Measurements from ENCODE around the gene ASCL2.

Gene ASCL2

GRCh38 chr11:2271327-2272227 lies 1.2 kb upstream of the ASCL2 start:
- DNase-seq = no peak

DNA sequence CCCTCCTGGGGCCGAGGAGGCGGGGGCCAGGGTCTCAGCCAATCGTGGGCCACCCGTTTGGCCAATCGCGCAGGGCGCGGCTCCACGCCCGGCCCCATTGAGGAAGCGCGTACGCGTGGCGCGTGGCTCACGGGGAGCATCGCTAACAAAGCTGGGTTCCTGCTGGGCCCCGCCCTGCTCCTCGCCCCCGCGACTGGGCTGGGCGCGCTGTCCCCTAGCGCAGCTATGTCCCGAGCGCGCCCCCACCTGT lies 614 bp upstream of the ASCL2 start:
- DNase-seq = peak; percentile 61 to 63

DNA sequence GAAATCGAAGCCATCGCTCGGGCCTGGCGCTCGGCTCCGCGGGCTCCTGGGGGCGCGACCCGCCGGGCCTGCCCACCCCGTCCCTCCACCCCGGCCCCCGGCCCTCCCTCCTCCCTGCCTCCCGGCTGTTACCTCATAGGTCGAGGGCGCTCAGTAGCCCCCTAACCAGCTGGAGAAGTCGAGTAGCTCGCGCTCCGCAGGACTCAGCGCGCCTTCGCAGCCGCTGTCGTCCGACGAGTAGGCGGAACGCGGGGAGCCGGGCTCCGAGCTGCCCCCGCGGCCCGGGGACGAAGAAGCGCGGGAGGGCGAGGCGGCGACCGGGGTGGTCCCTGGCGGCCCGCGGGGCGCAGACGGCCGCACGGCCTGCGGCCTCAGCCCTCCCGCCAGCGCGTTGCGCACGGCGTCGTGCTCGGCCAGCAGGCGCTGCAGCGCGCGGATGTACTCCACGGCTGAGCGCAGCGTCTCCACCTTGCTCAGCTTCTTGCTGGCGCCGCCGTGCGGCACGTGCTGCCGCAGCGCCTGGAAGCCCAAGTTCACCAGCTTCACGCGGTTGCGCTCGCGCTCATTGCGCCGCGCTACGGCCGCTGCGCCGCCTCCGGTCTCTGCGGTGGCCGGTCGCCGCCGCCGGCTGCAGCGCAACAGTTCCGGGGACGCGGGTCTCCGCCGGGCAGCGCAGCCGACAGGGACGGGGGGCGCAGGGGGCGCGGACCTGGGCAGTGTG lies 627 bp downstream of the ASCL2 start:
- DNase-seq = peak; percentile 30 to 39

GRCh38 chr11:2268729-2269600 lies 1.4 kb downstream of the ASCL2 start:
- DNase-seq = peak; percentile 82 to 91

DNA sequence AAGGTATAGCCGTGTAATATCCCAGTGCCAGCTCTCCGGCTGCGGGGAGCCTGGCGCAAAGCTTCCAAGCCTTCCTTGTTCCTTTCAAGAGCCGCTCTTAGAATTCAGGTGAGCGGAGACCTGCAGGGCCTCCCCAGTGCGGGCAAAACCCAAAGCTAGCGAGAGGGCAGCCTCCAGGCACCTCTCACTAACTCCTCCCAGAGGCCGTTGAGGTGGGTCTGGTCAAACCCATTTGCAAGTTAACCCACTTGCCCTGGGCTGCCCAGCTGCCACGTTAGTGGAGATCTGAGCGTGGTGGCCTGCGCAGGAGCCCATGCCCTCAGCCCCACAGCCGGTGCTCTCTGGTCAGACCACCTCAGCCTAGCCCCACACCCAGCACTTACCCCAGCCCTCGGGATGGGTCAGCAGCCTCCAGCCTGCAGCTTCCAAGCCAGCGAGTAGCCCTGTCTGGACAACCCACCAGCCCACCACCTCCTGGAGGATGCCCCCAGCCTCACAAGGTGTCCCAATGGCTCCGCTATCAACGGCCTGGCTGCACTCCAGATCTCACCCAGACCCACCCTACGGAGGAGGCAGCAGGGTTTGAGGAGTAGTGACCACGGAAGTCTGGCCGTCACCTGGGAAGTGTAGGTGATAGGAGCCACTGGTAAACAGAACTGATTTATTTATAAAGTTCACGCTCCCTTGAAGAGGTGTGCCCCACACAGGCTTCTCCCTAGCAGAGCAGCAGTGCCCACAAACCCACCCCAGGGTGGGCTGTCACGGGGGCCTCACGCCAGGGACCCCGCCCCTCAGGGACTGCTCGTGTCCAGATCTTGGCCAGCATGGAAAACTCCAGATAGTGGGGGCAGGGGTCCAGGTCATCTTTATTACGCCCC lies 2.3 kb downstream of the ASCL2 start:
- DNase-seq = no peak

GRCh38 chr11:2267306-2267850 lies 3.0 kb downstream of the ASCL2 start:
- DNase-seq = no peak

- no peak for DNase-seq
These were observed 3.6 kb downstream of the ASCL2 start for GRCh38 chr11:2266586-2267305.

DNA sequence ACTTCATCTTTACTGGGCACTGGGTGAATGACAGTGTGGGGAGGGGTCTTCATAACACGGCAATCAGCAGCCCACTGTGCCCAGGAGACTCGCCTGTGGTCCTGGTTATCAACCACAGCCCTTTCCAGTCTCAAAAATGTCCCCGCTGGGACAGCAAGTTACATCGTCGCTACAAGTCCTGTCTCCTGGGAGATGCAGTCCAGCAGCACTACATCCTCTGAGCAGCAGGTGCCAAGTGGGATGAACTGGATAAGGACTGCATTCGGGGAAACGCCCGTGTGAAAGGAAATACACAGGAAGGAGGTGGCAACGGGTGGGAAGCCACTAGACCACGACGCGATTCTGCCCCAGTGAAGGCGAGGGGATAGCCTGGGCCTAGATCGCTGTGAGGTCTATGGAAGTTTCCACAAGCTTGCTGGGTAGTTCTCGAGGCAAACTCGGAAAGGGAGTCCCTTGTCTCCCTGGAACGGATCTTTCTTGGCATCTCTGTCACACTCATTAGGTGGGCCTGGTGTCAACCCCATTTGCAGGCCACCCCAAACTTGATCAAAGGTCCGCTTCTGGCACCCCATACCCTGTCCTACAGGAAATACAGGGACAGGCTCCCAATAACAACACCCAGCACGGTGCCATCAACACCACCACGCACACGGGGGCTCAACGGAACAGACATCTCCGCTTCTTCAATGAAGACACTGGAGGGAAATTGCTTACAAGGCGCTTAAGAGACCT lies 4.4 kb downstream of the ASCL2 start:
- DNase-seq = no peak

DNA sequence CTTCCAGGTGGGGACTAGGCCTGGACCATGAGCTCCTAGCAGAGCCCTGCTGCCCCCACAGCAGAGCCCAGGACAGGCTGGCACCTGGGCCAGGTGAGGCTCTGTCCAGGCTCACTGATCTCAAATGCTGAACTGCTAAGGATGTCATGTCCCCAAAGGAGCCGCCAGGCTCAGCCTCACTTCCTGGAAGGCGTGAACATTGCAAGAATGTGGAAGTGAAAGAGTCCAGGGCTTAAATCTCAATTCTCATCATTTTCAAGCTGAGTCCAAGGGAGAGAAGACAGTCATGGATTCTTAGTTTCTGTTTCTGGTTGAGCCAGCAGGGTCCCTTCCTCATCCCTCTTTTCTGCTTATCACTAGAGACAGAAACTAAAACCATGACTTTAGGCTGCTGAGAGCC lies 5.0 kb downstream of the ASCL2 start:
- no peak for DNase-seq

DNA sequence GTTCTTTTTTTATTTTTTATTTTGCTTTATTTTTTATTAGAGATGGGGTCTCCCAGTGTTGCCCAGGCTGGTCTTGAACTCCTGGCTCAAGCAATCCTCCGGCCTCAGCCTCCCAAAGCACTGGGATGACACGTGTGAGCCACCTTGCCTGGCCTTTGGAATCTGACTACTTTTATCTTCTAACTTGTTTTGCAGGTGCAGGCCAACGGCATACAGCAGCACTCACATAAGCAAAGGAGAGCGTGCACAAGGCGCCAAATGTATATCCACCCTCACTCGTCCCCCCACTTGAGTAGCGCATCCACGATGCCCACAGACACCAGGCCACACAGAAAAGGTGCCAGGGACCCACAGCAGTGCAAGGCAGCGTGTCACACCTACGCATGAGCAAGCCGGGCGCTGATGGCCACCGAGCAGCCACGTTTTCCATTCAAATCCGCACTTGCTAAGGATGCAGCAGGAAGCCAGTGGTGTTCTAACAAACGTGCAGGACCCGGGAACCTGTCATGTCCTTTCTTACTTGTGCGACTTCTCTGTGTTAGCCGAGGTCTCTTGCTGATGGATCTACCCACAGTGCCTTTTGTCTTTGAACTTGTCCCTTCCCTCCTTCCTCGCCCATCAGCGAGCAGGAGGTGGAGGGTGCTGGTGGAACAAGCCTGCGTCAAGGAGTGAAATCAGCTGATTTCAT lies 5.9 kb downstream of the ASCL2 start:
- no peak for DNase-seq

- no peak for DNase-seq
These were observed 6.5 kb downstream of the ASCL2 start for GRCh38 chr11:2263724-2264360.

- no peak for DNase-seq
These were observed 7.3 kb downstream of the ASCL2 start for GRCh38 chr11:2263071-2263565.

- no peak for DNase-seq
These were observed 7.9 kb downstream of the ASCL2 start for GRCh38 chr11:2262301-2263070.

- no peak for DNase-seq
These were observed 8.8 kb downstream of the ASCL2 start for GRCh38 chr11:2261436-2262230.

GRCh38 chr11:2260491-2261364 lies 9.7 kb downstream of the ASCL2 start:
- DNase-seq = no peak

DNA sequence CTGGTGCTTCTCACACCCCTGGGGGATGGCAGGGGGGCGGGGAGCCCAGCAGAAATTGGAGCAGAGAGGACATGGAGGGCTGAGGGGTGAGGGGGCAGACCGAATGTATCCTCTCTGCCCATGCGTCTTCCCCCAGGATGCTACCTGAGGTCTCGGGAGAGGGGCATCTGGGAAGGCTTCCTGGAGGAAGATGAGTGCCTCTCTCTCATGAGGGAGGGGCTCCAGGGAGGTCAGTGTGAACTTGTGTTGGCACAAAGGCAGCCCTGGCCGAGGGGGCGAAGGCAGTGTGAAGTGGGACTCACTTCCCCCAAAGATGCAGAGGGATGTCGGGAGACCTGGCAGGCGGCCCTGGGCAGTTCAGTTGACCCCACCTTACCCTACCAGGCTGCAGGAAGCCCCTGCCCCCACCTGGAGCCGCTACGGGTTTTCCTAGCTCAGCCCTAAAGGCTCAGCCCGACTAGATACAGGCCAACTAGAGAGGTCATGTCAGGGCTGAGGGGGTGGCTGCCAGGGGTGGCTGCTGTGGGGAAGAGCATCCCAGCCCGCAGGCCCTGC lies 10.4 kb downstream of the ASCL2 start:
- DNase-seq = no peak

Data from activated CD4-positive, alpha-beta T cell treated with anti-CD3 and anti-CD28 coated beads for 4 hours (primary cell).